Activated CD4-positive, alpha-beta T cell treated with anti-CD3 and anti-CD28 coated beads, Interleukin-2, amount 50 U/mL, for 24 hours (primary cell): ENCODE measurements around the gene LY86.
"Not testable (repeated sequence)": the region's sequence is repeated elsewhere in the genome, so short reads cannot be mapped to it uniquely, and the experiment has no call there.

Experiments
- DNase-seq, 2 donors: peaks; one replicate each; pipeline ENCODE4 v3.0.0-alpha.2; 2020; ENCODE audit warnings: low read depth in 1 of 2, low spot score in 1 of 2

LY86 gene

DNA sequence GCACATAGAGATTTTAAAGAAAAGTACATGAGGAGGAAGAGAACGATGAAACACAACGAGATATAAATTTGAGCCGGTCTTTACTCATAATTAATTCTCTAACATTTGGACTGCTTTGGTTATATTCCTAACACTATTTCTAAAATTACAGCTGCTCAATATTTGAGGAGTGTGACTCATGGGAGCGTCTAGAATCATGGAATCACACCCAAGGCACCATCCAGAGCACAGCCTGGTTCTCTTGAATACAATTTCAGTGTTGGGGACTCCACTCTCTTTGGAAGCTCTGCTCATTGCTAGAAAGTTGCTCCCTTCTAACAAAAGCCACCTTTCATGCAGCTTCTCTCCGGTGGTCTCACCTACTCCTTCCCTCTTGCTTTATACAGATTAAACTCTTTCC, 64.4 kb downstream of the LY86 start:
- no peak for DNase-seq

DNA sequence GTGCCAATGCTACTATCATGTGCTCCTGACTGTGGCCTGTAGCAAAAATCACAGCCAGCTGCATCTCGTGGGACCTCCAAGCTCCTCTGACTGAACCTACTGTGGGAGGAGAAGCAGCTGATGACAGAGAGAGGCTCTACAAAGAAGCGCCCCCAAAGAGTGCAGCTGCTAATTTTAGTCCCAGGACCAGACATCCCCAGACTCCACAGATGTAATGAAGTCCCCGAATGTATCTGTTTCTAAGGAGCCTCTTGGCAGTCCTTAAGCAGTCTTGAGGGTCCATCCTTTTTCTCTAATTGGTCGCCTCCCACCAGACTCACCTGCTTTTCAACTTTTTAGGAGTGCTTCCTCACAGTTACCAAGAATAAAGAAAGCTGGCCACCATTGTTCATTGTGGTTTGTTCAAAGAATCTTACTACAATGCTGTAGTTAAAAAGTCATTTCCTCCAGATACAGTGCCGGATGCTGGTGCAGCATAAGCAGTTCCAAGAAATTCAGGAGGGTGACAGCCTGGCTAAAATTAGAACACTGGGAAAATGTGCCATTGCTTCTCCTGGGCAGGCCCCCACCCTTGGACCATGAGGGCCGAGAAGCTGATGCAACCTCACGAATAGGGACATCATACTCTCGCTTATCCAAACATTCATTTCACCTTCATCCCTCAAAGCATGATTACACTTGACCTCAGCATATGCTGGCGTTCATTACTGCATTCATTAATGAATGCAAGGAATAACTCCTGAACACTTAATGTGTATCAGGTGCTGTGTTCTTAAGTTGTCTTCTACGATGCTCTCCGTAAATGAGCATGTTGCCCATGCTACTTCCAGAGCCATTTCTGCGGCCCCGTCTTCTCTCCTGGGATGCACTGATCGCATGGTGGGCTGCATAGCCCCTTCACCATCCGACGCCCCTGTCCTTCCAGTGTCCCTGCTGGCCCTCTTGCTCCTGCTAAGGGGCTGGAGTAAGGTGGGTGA, 66.4 kb downstream of the LY86 start:
- peak; percentile 7 to 17 for DNase-seq

DNA sequence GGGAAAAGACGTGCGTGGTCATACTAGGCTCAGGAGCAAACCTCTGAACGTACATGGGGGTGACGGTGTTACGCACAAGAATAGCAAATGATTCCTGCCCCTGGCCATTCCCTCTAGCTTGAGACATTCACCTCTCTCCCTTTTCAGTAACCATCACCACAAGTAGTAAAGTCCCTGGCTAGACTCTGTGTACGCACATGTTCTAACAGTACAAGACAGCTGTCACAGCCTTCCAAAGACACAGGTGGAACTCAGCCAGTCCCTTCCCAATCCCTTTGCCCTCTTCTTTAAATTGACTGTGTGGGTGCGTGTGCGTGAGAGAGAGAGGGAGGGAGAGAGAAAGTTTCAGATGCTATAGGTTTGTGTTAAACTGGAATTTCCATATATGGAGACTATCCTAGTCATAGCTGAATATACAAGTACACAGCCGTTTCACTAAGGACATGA, 67.3 kb downstream of the LY86 start:
- no peak for DNase-seq

DNA sequence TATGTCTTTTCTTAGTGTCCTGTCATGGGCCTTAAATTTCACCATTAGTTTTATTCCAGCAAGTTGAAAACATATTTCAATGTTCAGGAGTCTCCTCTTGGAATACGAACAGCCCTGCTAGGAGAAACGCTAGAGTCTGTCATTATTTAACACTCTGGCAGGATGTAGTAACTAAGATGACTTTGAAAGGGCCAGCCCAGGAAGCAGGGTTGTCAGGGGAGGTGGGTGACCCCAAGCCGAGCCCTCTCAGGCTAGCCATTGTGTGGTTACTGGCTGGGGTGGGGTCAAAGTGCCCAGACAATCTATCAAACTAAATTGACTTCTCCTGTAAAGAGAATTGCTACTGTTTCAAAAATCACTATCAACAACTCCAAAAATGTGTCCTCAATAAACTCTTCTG, 67.8 kb downstream of the LY86 start:
- DNase-seq = no peak

DNA sequence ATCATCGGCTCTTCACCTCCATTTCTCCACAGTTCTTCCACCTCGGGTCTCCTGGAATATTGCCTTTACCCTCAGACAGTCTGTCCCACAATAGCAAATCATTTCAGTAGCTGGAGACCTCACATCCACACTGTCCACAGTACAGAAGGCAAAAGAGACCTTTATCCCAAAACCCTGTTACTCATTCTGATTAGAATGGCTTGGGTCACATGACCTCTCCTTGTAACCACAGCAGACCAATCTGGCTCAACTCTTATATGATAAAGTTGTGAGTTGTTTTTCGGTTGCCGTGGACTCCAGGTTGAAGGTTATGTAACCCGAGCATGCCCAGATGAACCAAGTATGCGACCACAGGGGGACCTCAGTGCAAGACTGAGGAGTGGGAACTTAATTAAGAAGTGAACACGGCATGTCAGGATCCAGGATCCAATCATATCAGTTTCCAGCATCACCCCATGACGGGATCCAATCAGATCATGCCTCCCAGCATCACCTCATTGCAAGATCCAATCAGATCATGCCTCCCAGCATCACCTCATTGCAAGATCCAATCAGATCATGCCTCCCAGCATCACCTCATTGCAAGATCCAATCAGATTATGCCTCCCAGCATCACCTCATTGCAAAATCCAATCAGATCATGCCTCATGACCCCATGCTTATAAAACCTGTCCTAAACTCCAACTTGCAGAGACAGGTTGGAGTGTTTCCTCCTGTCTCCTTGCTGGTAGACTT, 68.7 kb downstream of the LY86 start:
- no peak for DNase-seq

DNA sequence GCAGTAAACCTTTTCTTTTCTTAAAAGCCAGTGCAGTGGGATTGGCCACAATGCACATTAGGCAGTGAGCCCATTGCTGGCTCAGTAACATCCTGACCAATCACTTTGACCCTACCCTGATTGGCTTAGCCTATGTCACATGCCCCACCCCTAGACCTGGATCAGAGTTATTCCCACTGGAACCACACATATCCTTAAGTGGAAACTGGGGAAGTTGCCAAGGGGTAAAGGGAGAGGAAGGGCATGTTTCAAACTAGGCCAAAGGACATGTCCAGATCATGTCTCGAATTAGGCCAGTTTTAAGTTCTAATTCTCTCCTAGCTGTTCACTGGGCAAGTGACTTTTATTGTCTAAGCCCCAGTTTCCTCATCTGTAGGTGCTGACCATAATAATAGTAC, 69.3 kb downstream of the LY86 start:
- DNase-seq = no peak

DNA sequence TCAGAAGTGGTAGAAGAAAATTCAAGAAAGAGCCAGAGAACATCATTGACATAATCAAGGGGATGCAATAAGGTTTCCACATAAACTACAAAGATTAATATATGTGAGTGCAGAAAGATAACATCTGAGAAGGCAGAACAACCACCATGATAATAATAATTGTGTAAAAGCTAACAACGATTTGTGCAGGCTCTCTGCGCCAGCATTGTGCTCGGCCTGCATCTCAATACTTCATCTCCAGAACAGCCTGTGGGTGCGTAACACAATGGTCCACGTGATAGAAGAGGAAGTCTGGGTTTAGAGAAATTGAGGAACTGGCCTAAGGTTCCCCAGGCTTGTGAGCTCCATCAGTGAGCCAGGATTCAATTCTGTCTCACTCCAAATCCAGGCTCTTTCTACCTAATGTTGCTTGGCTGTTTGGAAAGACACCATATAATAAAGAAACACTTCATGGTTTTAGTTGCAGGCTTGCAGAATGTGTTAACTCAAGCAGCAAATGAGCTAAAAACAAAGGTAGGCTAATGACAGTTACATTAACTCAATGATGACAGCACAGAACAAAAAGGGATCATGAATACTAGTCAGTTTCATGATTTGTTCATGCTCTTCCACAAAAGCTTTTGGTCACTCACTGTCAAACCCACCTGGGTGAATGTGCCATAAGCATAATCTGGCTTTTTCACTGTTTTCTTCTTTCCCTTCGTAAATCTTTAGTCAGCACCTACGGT, 71.2 kb downstream of the LY86 start:
- DNase-seq = no peak

DNA sequence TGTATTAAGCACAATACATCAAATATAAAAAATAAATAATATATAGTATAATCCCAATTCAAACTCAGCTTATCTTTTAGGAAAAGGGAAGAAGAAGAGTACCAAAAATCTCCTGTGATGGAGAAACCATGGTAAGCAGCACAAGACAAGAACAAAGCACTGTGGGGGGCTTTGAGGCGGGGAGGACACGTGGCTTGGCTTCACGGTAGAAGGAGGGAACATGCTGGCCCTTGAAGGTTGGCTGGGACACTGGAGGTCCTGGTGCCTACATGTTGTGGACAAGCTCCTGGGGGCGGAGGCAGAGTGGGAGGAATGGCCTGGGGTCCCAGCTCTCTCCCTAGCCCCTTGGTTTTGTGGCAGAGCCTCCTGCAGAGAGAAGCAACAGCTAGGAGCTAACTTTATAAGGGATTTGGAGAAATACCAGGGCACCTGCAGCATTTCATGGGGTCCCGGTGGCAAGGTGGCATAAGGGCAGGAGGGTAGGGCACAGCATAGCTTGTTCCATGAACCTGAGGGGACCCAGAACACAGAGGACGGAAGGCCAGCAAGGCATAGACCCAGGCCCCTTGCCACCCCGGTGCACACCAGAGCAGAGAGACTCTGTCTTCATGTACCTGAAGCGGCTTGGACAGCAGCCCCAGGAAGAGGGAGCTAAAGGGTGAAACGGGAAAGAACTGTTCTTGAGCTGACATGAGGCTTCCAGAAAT, 72.0 kb downstream of the LY86 start:
- no peak for DNase-seq

DNA sequence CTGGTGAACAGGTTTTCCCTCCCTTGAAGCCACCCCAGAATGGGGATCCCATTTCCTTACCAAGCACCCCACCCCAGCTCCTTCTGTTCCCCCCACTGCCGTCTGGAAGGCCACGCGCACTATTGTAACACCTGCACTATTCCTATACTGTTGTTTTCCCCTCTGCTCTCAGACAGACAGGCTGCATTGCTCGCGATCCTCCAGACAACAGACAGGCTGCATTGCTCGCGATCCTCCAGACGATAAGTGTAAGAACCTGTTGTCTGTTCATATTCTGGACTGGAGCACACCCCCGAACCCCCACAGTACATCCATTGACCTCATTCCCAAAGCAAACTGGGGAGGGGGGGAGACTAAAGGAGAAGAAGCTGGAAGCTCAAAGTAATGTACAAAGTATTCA, 72.7 kb downstream of the LY86 start:
- no peak for DNase-seq

DNA sequence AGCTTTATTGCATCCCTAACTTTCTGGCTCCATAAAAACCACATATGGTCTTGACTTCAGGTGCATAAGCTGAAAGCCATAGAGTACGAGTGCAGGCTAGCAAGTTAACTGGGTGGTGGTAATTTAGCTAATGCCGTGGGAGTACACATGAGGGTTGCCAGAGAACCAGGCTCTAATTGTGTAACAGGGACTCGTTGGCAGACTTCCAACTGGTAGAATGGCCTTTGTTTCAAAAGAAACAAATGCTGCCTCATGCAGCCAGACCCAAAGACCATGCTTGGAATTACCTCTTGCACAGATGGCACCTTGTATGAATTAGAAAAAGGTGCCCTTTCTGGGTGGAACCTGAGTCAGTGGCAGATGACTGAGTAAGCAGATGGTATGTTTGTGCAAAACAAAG, 73.2 kb downstream of the LY86 start:
- DNase-seq = no peak

DNA sequence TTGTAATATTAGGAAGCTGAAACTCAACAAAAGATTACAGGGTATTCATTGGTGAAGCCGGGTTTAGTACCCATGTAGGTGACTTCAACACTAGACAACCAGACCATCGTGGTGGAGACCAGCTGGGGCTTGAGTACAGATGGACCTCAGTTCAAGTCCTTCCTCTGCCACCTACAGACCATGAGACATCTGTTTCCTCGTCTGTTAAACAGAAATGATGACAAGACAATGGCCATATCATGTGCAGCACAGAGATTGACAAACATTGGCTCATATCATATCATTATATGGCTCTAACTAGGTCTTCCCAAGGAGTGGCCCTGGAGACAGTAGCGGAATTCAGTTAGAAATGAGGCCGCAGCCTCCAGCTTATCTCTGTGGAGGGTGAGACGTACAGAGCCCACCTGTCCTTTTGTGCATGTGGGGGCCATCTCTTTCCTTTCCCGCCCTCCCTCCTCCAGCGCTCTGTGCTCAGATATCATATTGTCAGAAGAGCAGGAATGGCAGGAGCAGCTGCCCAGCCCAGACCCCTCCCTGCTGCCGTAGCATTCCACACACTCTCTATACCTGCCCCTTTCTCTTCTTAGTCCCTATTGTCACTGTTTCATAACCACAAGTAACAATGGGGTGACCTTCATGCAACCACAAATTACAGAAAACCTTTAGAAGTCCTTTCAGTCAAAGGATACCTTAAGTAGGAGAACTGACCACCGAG, 75.1 kb downstream of the LY86 start:
- no peak for DNase-seq

DNA sequence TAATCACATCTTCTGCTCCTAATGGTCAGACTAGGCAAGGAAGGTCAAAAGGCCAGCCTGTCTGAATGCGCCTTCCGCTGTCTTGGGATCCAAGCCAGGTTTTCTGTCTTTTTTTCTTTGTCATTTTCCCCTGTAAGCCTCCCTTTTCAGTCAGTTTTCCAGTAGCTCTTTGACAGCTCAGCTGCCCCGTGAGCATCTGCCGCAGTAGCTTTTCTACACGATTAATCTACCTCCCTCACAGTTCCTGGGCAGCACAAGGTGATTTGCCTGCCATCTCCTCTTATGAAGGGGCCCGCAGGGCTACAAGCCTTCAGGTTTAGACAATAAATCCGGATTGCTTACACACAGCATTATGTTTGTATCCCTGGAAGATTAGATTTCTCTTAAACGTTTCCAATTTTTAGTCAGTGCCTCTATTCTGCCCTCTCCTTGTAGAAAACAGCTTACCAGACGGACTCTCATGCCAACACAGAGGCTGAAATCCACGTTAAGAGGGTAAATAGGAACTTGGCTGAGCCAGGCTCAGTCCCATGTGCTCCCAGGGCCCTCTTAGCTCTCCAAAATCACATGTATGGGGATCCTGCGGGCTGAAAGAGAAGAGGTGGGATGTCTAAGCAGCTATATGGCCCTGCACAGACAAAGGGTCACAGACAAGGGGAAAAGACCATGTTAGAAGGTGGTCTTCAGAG, 77.2 kb downstream of the LY86 start:
- no peak for DNase-seq

DNA sequence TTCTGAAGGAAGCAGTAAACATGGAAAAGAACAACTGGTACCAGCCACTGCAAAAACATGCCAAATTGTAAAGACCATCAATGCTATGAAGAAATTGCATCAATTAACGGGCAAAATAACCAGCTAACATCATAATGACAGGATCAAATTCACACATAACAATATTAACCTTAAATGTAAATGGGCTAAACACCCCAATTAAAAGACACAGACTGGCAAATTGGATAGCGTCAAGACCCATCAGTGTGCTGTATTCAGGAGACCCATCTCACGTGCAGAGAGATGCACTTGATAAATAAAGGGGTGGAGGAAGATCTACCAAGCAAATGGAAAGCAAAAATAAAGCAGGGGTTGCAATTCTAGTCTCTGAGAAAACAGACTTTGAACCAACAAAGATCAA, 81.6 kb downstream of the LY86 start:
- not testable (repeated sequence) for DNase-seq

DNA sequence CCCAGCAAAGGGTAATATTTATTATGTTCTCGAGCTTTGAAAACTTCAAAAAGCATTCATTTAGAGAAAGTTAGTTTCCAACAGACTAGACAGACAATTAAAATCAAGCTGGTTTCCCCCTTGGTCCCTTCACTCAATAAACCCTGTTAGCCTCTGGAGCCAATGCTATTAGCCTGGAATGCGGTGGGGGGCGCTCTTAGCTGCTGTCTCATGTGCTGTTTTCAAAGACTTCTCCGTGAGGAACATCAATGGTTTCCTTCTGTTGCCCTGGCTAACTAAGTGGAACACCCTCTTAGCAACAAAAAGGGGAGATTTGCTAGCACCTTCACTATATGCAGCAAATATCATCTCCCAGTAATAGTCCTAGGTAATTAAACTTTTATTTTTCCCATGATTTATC, 86.4 kb downstream of the LY86 start:
- no peak for DNase-seq

DNA sequence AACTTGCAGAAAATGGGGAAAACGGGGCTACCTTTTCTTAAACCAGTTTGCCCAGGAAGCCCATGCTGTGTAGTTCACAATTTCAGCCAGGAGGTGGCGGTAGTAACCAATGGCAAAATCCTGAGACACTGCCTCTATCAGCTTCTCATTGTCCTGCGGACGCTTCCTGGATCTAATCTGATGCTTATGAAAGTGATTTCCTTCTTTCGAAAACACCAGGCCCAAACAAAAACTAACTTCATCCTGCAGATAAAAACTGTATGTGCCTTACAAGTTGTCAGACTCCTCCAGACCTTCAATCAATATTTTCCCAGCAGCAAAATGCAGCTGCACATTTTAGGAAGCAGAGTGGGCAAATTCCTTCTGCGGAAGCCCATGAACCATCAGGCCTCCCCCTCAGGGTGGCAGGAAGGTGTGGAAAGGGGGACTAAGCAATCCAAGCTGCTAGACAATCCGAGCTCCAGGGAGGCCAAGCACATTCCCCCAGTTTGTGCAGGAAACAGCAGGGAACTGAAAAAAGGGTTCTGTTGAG, 88.5 kb downstream of the LY86 start:
- DNase-seq = peak; percentile 72 to 74

DNA sequence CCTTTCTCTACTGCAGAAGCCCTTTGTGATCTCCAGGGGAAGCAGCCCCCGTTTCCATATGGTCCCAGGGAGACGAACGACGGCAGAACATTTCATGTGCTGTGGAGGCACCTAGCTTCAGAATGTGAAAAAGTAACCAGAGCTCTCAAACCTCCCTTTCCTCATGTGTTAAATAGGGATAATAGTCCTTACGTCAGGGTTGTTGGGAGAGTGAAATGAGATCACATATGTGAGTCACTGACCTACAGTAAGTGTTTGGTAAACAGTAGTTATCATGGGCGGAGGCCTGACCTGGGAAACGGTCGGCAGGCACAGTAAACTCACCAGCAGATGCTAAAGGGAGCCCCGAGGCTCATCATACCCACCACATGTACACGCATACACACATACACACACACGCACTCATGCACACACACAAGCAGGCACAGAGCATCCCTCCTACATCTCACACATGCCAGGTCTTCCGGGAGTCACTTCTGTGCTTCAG, 89.7 kb downstream of the LY86 start:
- DNase-seq = no peak

DNA sequence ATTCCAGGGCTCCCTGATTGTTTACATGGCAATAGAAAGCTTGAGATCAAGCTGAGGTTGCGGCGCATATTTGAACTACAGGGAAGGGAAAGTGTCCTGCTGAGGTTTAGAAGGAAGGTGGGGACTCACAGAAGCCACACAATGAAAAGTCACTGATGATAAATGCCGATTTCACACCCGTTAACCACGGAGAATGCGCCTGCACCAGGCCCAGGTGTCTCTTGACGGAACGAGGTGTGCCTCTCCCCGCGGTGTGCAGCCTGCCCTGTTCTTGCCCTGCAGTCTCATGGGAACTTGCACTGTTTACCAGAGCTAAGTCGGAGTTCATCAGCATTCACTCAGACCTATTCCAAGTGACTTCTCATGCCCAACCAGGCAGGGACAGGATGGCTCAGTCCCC, 90.3 kb downstream of the LY86 start:
- DNase-seq = no peak

DNA sequence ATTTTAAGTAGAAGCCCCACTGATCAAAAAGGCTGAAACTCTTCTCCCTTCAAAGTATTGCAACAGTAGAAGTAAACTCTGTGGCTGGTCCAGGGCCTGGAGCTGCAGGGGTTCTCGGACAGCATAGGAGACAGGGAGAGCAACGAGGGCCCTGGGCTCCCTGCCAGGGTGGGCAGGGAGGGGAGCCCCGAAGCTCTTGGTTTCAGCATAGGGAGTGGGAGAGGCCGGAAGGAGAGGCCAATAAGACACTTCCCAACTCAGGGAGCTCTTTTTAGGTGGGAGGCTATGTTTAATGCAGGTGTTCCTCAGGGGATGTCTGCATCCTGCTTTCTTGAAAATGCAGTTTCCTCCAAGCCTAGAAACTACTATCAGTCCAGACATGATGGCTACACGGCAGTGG, 91.1 kb downstream of the LY86 start:
- DNase-seq = no peak

DNA sequence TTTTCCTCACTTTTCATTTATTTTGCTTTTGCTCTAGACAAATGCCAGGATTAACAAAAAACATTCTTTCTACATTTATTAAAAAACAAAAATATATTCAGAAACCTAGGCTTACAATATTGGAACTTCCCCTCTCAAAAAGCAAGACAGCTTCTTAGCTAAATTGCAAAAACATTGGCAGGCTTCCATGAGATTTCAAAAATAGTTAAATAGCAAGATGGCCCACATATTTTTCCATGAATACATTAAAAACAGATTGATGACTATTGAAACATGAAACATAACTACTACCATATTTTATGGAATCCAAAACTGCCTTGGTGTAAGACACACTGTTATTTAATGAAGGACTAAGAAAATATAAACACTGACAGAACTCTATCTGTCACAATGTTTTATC, 92.0 kb downstream of the LY86 start:
- DNase-seq = no peak
